Upper lobe of left lung (tissue), 4 donors: Measurements from ENCODE around the gene DHTKD1.

Source experiments
- EP300 ChIP-seq, 4 donors: sonication (generic); formaldehyde crosslinking; IDR thresholded peaks; one replicate each; pipeline ENCODE4 v1.5.1; 2017; ENCODE audit warnings: antibody characterized with exemption in 4 of 4, control low read depth in 2 of 4
- TF ChIP-seq, protein P1 (sequence below), 6 experiments: fragments of 450-650 bp in 4 of 6; fragments of 200-600 bp in 2 of 6; sonication (generic) in 2 of 6; IDR thresholded peaks; one replicate each; pipeline ENCODE4 v1.5.1; 2016 to 2019; ENCODE audit warnings: antibody characterized with exemption in 6 of 6

GRCh38 chr10:12019283-12019971, 49.3 kb upstream of the DHTKD1 start:
- TF ChIP-seq, protein P1, sequence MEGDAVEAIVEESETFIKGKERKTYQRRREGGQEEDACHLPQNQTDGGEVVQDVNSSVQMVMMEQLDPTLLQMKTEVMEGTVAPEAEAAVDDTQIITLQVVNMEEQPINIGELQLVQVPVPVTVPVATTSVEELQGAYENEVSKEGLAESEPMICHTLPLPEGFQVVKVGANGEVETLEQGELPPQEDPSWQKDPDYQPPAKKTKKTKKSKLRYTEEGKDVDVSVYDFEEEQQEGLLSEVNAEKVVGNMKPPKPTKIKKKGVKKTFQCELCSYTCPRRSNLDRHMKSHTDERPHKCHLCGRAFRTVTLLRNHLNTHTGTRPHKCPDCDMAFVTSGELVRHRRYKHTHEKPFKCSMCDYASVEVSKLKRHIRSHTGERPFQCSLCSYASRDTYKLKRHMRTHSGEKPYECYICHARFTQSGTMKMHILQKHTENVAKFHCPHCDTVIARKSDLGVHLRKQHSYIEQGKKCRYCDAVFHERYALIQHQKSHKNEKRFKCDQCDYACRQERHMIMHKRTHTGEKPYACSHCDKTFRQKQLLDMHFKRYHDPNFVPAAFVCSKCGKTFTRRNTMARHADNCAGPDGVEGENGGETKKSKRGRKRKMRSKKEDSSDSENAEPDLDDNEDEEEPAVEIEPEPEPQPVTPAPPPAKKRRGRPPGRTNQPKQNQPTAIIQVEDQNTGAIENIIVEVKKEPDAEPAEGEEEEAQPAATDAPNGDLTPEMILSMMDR (IDR thresholded peaks at IDR 0.05), result no peak
- TF ChIP-seq EP300 (IDR thresholded peaks at IDR 0.05), result no peak
